Naive B cell (primary cell): ENCODE measurements around the gene LAMA2. TPM values are rescaled to one million over a fixed set of nuclear protein-coding genes. Genes with fewer than 3 reads are reported as not detected.

Source experiments
- ATAC-seq, 2 donors: fragments of 150-1000 bp; cut with Tn5 transposase; 2 replicates each; pipeline ENCODE4 v1.10.0; 2021; ENCODE audit warnings: low read depth in 2 of 2, mild to moderate bottlenecking in 2 of 2, moderate library complexity in 2 of 2
- DNase-seq: peaks from one replicate; pipeline ENCODE4 v3.0.0; 2022
- H3K27ac Mint-ChIP-seq, 6 donors: one replicate each; pipeline ENCODE4 v1.8.0; 2020 to 2022; ENCODE audit warnings: mild to moderate bottlenecking in 6 of 6, mixed read lengths in 6 of 6, moderate library complexity in 5 of 6, inconsistent platforms in 2 of 6
- H3K27me3 Mint-ChIP-seq, 3 donors: one replicate each; pipeline ENCODE4 v1.8.0; 2021 to 2022; ENCODE audit warnings: mixed read lengths in 3 of 3, mild to moderate bottlenecking in 1 of 3
- H3K36me3 Mint-ChIP-seq, 2 donors: one replicate each; pipeline ENCODE4 v1.8.0; 2020 to 2022; ENCODE audit warnings: mixed read lengths in 2 of 2, inconsistent platforms in 1 of 2, mild to moderate bottlenecking in 1 of 2
- H3K4me1 Mint-ChIP-seq, 3 donors: one replicate each; pipeline ENCODE4 v1.8.0; 2020 to 2022; ENCODE audit warnings: mixed read lengths in 3 of 3, inconsistent platforms in 1 of 3, mild to moderate bottlenecking in 1 of 3, moderate library complexity in 1 of 3
- H3K4me3 Mint-ChIP-seq, 8 donors: one replicate each; pipeline ENCODE4 v1.8.0; 2020 to 2022; ENCODE audit warnings: mild to moderate bottlenecking in 8 of 8, mixed read lengths in 8 of 8, moderate library complexity in 8 of 8, inconsistent platforms in 2 of 8
- H3K9me3 Mint-ChIP-seq, 7 donors: one replicate each; pipeline ENCODE4 v1.8.0; 2020 to 2022; ENCODE audit warnings: mixed read lengths in 7 of 7, mild to moderate bottlenecking in 5 of 7, inconsistent platforms in 2 of 7, moderate library complexity in 1 of 7
- polyA plus RNA-seq, 6 donors: library from polyadenylated mRNA; unstranded; fragments of 300-500 nt; fragmentation: Illumina TruSeq; gene quantifications; one replicate each; pipeline ENCODE4 v1.2.3, GENCODE V29; 2021; ENCODE audit warnings: low read depth in 6 of 6

Gene LAMA2
- polyA plus RNA-seq, 6 donors from 2014 or later, result 0.28 TPM; not detected in 5

DNA sequence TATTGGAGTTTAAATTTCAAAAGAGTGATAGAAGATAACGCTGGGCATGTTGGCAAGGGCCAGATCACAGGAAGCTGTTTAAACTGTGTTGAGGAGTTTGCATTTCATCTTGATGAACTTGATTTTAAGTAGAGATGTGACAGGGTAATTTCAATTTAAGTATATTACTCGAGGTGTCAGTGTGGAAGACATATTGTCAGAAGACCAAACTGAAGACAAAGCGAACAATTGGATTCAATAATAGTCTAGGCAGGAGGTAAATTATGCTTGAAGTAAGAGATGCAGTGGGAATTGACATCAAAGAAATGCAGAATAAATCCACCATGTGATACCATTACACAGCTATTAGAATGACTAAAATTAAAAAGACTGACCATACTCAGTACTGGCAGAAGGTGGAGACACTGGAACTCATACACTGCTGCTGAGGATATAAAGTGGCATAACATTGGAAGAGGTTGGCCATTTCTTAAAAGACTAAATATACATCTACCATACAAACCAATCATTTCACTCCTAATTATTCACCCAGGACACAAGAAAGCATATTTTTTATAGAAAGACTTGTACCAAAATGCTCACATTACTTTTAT lies 586.2 kb downstream of the LAMA2 start:
- H3K36me3 Mint-ChIP-seq, result no peaks in the 10 kb centered on the region
- DNase-seq (no peak), ATAC-seq (no peak)
- peaks cover 11 to 30% (median 22%) of the 10 kb centered on the region in 3 donors for H3K27me3 Mint-ChIP-seq
- no peaks in the 10 kb centered on the region for H3K9me3 Mint-ChIP-seq
- H3K4me3 Mint-ChIP-seq, result no peak overlapping the region
- H3K4me1 Mint-ChIP-seq, result no peaks in the 10 kb centered on the region
- H3K27ac Mint-ChIP-seq, result no peak overlapping the region

- Mint-ChIP-seq H3K27me3 (peaks cover 5 to 10% (median 9%) of the 10 kb centered on the region in 3 donors), H3K4me3 (no peak overlapping the region), H3K9me3 (no peaks in the 10 kb centered on the region), H3K27ac (no peak overlapping the region), H3K36me3 (no peaks in the 10 kb centered on the region), H3K4me1 (no peaks in the 10 kb centered on the region)
- no peak for DNase-seq
- ATAC-seq, result no peak
These were observed 589.3 kb downstream of the LAMA2 start for GRCh38 chr6:129472239-129472638.

DNA sequence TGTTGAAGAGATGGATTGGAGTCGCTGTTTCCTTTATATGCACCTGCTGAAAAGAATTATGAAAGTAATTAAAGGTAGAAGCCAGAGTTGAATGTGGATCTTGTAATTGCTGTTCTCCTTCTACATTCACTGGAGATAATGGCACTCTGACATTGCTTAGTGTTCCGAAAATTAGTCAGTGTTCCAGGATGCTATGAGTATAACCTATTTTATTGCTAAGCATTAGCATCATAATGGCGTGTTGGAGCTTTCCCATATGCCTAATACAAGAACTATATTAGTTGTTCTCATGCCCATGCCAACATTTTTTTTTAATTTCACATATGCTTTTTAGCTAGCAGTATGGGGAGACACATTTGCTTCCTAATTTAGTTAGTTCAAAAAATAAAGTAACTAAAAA lies 590.6 kb downstream of the LAMA2 start:
- no peaks in the 10 kb centered on the region for H3K9me3 Mint-ChIP-seq
- no peak overlapping the region for H3K27ac Mint-ChIP-seq
- DNase-seq, result no peak
- ATAC-seq, result no peak
- H3K27me3 Mint-ChIP-seq, result peaks cover 5 to 10% (median 7%) of the 10 kb centered on the region in 3 donors
- no peaks in the 10 kb centered on the region for H3K4me1 Mint-ChIP-seq
- no peaks in the 10 kb centered on the region for H3K36me3 Mint-ChIP-seq
- H3K4me3 Mint-ChIP-seq, result no peak overlapping the region

- no peaks in the 10 kb centered on the region for H3K4me1 Mint-ChIP-seq
- peak overlapping the region in 1 of 6 donors; percentile 6 for H3K27ac Mint-ChIP-seq
- DNase-seq (no peak), ATAC-seq (no peak)
- H3K9me3 Mint-ChIP-seq, result no peaks in the 10 kb centered on the region
- no peaks in the 10 kb centered on the region for H3K27me3 Mint-ChIP-seq
- no peak overlapping the region for H3K4me3 Mint-ChIP-seq
- H3K36me3 Mint-ChIP-seq, result no peaks in the 10 kb centered on the region
These were observed 592.7 kb downstream of the LAMA2 start for GRCh38 chr6:129475477-129476247.

DNA sequence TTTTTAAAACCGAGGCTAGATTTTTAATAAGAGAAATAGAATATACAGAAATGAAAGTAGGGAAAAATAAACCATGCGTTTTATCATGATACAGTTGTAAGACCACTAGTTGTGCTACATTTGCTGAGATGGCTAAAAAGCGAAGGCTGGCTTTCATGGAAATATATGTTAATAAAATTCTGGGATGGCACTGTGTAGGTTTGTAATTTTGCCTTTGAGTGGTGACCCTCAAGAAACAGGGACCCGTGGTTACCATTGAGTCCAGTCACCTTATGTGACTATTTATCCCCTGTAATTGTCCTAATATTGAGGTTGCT lies 593.3 kb downstream of the LAMA2 start:
- DNase-seq (no peak), ATAC-seq (no peak)
- Mint-ChIP-seq H3K27ac (peak overlapping the region in 1 of 6 donors; percentile 6), H3K27me3 (no peaks in the 10 kb centered on the region), H3K4me1 (no peaks in the 10 kb centered on the region), H3K36me3 (no peaks in the 10 kb centered on the region), H3K4me3 (no peak overlapping the region), H3K9me3 (no peaks in the 10 kb centered on the region)

GRCh38 chr6:129476810-129477209 lies 593.9 kb downstream of the LAMA2 start:
- H3K4me3 Mint-ChIP-seq, result no peak overlapping the region
- H3K4me1 Mint-ChIP-seq, result no peaks in the 10 kb centered on the region
- ATAC-seq (no peak), DNase-seq (no peak)
- no peaks in the 10 kb centered on the region for H3K36me3 Mint-ChIP-seq
- no peaks in the 10 kb centered on the region for H3K27me3 Mint-ChIP-seq
- no peaks in the 10 kb centered on the region for H3K9me3 Mint-ChIP-seq
- no peak overlapping the region for H3K27ac Mint-ChIP-seq

GRCh38 chr6:129478379-129478778 lies 595.4 kb downstream of the LAMA2 start:
- no peak overlapping the region for H3K4me3 Mint-ChIP-seq
- no peak overlapping the region for H3K27ac Mint-ChIP-seq
- H3K9me3 Mint-ChIP-seq, result no peaks in the 10 kb centered on the region
- no peaks in the 10 kb centered on the region for H3K36me3 Mint-ChIP-seq
- H3K27me3 Mint-ChIP-seq, result no peaks in the 10 kb centered on the region
- ATAC-seq, result no peak
- H3K4me1 Mint-ChIP-seq, result no peaks in the 10 kb centered on the region
- no peak for DNase-seq

DNA sequence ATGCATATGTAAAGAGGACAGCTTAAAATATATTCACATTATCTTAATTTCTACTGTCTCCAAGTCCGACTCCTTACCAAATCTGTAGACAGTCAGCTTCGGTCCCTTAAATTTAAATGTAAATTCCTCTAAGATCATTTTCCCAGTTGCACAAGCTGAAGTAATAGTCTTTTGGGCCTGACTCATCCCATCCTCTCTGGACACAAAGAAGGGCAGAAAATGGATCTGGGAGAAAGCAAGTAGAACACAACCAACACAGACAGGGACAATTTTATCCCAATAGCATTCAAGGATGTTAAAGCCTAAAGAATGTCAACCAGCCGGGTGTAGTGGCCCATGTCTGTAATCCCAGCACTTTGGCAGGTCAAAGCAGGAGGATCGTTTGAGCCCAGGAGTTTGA lies 598.8 kb downstream of the LAMA2 start:
- DNase-seq (no peak), ATAC-seq (no peak)
- H3K27me3 Mint-ChIP-seq, result no peaks in the 10 kb centered on the region
- no peaks in the 10 kb centered on the region for H3K36me3 Mint-ChIP-seq
- H3K4me3 Mint-ChIP-seq, result no peak overlapping the region
- no peak overlapping the region for H3K27ac Mint-ChIP-seq
- H3K9me3 Mint-ChIP-seq, result no peaks in the 10 kb centered on the region
- no peaks in the 10 kb centered on the region for H3K4me1 Mint-ChIP-seq

DNA sequence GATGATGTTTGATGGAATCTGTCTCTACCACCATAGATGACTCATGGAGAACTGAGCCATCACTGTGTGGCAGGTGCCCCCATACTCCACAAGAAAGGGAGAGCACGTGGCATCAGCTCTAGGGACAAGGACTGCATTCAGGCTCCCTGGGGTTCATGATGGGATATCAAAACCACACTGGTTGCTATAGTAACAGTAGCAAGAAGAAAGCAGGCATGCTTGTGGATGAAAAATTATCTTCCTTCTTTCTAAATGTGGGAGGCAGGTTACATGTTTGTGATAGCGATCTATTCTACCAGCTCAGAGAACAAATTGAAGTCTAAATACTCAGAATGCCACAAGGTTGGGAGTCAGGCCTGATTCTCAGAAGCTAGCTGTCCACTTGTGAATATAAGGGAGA lies 602.8 kb downstream of the LAMA2 start:
- H3K9me3 Mint-ChIP-seq, result no peaks in the 10 kb centered on the region
- H3K4me1 Mint-ChIP-seq, result peaks cover 7 to 13% (median 11%) of the 10 kb centered on the region in 3 donors
- no peak overlapping the region for H3K27ac Mint-ChIP-seq
- DNase-seq, result no peak
- no peaks in the 10 kb centered on the region for H3K27me3 Mint-ChIP-seq
- ATAC-seq, result no peak
- no peaks in the 10 kb centered on the region for H3K36me3 Mint-ChIP-seq
- no peak overlapping the region for H3K4me3 Mint-ChIP-seq

GRCh38 chr6:129486327-129486726 lies 603.4 kb downstream of the LAMA2 start:
- no peaks in the 10 kb centered on the region for H3K27me3 Mint-ChIP-seq
- H3K4me3 Mint-ChIP-seq, result no peak overlapping the region
- ATAC-seq (no peak), DNase-seq (no peak)
- H3K4me1 Mint-ChIP-seq, result peaks cover 13 to 18% (median 15%) of the 10 kb centered on the region in 3 donors
- H3K27ac Mint-ChIP-seq, result no peak overlapping the region
- H3K9me3 Mint-ChIP-seq, result no peaks in the 10 kb centered on the region
- no peaks in the 10 kb centered on the region for H3K36me3 Mint-ChIP-seq

DNA sequence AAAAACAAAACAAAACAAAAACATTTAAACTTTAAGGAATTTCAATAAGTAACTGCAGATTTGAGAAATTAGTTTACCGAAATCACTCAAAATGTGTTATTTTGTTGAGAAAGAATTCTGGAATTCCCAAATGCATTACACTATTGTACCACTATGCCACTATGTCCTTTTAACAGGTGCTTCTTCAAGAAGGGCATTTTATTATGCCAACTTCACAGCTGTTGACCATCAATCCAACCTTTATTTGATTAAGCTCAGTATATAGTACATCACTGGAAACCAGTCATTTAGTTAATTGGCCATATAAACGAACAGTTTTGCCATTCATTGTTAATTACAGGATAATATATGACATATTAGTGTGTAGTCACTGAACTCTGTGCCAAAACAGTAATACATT lies 605.4 kb downstream of the LAMA2 start:
- H3K9me3 Mint-ChIP-seq, result no peaks in the 10 kb centered on the region
- DNase-seq (no peak), ATAC-seq (no peak)
- H3K27ac Mint-ChIP-seq, result no peak overlapping the region
- H3K4me3 Mint-ChIP-seq, result no peak overlapping the region
- H3K27me3 Mint-ChIP-seq, result no peaks in the 10 kb centered on the region
- H3K4me1 Mint-ChIP-seq, result peaks cover 14 to 19% (median 15%) of the 10 kb centered on the region in 3 donors
- no peaks in the 10 kb centered on the region for H3K36me3 Mint-ChIP-seq

GRCh38 chr6:129489215-129489765 lies 606.4 kb downstream of the LAMA2 start:
- ATAC-seq (no peak), DNase-seq (no peak)
- Mint-ChIP-seq H3K36me3 (no peaks in the 10 kb centered on the region), H3K4me3 (peak overlapping the region in 1 of 8 donors; percentile 51), H3K27ac (peak overlapping the region in 4 of 6 donors; percentile 65 to 93 (median 78)), H3K4me1 (peaks cover 14 to 19% (median 15%) of the 10 kb centered on the region in 3 donors), H3K9me3 (no peaks in the 10 kb centered on the region), H3K27me3 (no peaks in the 10 kb centered on the region)

GRCh38 chr6:129490521-129491255 lies 607.8 kb downstream of the LAMA2 start:
- Mint-ChIP-seq H3K4me3 (peak overlapping the region; percentile 77 to 94 (median 84)), H3K27ac (peak overlapping the region; percentile 87 to 98 (median 93)), H3K9me3 (no peaks in the 10 kb centered on the region), H3K27me3 (no peaks in the 10 kb centered on the region), H3K4me1 (peaks cover 14 to 19% (median 15%) of the 10 kb centered on the region in 3 donors), H3K36me3 (no peaks in the 10 kb centered on the region)
- ATAC-seq (peak; percentile 97 to 99), DNase-seq (peak; percentile 57)
